CD1c-positive myeloid dendritic cell (primary cell): ENCODE data around the gene LGALS3BP.
"Not testable (repeated sequence)": the region's sequence is repeated elsewhere in the genome, so short reads cannot be mapped to it uniquely, and the experiment has no call there.

Source experiments
- DNase-seq: peaks from one replicate; pipeline ENCODE4 v3.0.0-alpha.2; 2016; ENCODE audit errors: extremely low spot score

Gene LGALS3BP, protein sequence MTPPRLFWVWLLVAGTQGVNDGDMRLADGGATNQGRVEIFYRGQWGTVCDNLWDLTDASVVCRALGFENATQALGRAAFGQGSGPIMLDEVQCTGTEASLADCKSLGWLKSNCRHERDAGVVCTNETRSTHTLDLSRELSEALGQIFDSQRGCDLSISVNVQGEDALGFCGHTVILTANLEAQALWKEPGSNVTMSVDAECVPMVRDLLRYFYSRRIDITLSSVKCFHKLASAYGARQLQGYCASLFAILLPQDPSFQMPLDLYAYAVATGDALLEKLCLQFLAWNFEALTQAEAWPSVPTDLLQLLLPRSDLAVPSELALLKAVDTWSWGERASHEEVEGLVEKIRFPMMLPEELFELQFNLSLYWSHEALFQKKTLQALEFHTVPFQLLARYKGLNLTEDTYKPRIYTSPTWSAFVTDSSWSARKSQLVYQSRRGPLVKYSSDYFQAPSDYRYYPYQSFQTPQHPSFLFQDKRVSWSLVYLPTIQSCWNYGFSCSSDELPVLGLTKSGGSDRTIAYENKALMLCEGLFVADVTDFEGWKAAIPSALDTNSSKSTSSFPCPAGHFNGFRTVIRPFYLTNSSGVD

DNA sequence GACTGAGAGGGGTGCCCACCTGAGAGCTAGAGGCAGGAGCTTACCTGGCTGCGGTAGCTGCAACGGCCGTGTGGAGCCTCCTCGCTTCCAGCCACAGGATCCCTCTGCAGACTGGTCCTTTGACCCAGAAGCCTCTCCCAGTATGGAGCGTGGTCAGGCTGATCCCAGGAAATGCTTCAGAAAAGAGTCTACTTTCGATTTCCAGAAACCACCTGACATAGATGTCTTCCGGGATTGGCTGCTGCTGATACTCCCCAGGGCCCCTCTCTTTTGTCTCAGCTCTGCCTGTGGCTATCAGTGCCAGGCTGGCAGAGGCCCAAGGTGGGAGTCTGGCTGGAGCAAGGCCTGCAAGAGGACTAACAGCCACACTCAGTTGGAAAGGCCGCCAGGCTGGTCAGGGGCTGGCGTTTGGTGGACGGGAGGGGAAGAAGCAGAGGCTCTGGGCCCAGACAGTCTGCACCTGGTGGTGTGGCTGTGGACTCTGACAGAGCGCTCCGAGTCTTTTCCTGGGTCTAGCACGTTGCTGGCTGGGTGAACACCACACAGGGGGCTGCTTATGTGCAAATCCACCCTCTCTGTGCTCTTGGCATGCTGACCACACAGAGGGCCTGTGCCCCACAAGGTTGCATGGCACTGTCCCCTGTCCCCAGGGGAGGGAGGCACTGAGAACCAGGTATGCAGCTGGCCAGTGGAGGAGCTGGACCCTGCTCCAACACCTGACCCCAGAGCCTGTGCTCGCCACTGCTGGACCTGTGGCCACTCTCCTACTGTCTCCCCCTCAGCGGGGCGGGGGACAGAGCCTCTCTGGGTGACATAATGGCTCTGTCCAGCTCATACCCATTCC lies at the start of gene LGALS3BP:
TSS of gene LGALS3BP (minus strand) at position 144 of the 844 bp plus-strand sequence. CDS start 2,732 bp downstream, outside the sequence.
- DNase-seq = no peak

DNA sequence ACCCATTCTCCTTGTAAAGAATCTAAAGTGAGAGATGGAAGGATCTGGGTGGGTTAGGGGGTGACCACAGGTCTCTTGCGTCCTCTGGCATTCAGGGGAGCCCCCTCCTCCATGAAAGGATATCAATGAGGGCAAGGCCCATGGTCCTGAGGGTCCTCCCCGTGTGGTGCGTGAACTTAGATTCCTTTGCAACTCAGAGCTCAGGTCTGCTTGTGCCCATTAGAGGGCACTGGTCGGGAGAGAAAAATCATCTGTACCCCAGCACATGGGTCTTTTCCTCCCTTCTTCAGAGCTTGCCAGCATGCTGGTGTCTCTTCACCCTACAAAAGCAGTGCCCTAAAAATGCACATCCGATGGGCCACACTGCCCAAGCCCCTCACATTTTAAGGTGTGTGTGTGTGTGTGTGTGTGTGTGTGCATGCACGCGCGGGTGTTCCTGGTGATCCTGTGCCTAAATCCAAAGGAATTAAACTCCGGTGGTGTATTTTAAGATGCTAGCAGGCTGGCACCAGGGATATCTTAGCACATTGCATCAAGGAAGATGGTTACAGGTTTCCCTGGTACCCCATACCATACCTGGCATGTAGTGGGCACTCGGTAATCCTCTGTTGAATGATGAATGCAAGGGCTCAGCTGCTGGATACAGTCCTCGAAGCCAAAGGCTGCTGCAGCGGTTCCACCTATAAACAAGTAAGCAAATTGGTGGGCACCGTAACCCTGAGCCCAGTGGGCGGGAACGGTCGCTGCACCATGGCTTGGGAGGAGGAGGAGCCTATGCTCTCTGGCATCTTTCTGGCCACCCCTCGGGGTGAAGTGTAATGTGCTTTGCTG lies 49.0 kb upstream of the LGALS3BP start:
- DNase-seq = no peak

DNA sequence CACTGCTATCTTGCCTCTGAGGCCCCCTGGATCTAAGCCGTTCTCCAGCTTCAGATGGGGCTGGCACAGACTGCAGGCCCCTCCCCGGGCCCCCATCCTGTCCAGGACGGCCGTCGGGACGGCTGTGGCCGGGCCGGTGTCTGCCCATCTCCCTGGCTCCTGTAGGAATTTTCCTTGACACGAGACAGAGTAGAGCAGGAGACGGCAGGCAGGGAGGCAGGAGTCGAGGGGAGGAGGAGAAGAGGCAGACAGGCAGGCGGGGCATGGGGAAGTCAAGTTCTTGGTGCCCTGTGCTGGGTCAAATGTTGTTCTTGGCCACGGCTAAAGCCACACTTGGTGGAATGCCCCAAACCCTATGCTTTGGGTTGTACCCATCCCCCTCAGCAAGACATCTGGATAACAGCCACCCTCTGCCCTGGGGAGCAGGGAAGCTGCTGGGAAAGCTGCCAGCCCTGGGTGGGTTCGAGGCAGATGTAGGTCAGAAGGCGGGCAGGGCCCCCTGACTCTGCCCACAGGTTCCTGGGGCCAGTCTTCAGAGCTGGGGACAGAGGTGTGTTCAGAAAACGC lies 48.3 kb upstream of the LGALS3BP start:
- DNase-seq = no peak

DNA sequence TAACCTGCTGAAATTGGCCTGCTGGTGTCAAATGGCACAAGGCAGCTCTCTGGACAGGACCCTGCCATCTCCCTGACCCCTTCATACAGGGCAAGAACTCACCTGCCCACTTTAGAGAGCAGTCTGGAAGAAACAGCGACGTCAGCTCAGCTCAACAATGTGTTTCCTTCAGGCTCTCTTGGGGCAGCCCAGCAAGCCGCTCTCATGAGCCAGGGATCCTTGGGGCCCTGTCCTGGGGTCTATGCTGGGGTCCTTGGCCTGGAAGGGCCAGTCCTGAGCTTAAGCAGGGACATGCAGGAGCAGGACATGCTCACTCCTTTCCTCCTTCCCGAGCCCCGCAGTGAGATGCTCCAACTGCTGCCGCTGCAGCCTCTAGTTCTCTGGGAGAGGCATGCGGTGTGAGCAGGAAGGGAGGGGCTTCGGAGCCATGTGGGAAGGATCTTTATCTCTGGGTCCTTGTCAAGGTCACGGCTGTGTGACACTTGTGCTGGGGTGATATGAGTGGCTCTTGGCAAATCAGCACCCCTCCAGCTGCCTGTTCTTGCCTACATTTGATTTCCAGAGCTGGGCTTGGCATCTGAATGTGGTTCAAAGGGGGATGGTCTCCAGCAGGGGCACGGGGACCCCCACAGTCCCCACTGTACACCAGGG lies 47.7 kb upstream of the LGALS3BP start:
- no peak for DNase-seq

DNA sequence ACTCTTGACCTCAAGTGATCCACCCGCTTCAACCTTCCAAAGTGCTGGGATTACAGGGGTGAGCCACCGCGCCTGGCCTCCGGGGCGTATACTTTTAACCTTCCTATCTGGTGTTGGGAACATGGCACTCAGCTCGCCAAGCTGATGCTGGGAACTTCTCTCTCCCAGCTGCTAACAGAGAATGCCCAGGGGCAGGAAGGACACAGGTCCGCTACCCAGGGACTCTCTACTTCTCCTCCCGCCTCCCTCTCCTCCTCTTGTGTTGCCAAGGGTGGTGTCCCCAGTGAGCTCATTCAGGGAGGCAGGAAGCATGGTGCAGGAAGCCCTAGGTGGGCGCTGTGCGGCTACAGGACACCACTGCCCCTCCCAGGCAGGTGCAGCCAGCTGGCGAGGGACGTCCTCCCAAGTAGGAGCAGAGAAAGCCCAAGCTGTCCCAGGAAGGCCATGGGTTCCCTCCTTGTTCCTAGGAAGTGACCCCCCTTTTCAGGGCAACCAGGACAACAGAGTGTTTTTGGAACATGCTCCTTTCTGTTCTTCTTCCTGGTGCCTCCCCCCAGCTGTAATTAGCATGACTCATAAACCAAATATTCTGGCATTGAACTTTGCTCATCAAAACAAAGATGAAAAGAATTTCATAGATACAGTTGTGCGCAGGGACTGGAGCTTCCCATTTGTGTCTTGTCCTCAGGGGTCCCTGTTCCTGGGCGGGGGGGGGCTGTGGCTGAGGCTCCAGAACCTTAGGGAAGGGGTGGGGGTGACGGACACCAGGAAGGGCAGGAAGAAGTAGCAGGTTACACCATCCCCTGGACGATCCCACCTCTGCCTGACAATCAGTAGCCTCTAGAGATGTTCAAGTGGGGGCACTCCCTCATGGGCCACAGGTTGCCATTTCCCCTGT lies 46.9 kb upstream of the LGALS3BP start:
- DNase-seq = no peak

DNA sequence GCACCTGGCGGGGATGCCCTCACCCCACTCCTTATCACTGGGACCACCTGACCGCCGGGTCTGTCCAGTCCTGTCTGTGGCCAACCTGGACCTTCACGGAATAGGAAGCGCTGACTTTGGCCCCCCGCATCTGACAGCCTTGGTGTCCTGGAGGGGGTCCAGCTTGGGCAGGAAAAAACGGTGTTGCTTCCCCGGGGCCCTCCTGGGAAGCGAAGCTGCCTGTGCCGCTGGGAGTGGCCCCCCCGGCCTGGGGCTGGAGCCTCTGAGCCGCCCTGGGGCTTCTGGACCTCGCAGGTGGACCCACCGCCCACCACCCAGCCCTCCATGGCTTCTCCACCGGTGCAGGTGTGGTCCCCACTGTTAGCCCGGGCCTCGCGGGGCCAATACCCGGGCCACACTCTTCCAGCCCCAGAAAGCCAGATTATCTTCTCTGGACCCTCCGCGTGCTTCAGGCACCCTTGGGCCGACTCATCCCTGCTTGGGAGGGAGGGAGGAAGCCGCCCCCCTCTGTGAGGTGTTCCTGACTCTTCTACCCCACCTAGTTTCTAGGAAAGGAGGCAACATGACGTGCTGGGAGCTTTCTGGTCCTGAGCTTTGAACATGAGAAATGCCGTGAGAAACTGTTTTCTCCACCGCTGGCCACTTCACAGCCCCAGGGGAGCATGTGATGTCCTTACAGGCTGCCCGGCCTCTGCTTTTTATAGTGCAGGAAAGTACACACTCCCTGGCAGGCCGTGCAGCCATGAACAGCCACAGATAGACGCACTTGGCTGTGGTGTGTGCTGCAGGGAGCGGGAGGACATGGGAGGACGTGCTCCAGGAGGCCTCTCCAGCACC lies 45.4 kb upstream of the LGALS3BP start:
- no peak for DNase-seq

DNA sequence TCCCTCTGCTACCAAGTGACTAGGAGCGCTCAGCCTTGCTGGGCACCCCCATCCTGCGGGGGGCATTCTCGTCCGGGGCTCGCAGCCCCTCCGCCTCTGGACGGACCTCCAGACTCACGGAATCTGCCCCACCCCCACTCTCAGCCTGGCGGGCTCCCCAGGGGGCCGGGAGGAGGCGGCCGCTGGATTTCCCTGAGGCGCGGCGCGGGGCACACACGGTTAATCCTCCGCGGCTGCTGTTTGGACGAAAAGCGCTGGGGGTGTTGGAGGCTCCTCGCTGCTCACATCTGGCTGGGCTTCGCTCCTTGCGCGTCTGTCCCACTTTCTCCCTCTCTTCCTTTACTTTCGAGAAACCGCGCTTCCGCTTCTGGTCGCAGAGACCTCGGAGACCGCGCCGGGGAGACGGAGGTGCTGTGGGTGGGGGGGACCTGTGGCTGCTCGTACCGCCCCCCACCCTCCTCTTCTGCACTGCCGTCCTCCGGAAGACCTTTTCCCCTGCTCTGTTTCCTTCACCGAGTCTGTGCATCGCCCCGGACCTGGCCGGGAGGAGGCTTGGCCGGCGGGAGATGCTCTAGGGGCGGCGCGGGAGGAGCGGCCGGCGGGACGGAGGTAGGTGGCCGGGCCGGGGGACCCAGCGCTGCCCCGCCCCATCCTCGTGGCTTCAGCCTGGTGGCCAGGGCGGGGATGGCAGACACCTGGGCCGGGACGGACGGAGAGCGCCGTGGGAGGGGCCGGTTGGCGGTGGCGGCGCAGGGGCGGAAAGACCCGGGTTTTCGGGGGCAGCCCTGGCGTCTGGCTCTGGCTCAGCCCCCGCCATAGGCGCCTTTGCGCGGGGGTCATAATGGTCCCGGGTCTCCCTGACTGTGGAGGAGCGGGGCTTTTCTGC lies 44.4 kb upstream of the LGALS3BP start, which contains the start of gene C1QTNF1:
TSS of gene C1QTNF1 (plus strand) at position 284 of the 886 bp plus-strand sequence. CDS start 19,800 bp downstream, outside the sequence.
- DNase-seq = peak; percentile 22

DNA sequence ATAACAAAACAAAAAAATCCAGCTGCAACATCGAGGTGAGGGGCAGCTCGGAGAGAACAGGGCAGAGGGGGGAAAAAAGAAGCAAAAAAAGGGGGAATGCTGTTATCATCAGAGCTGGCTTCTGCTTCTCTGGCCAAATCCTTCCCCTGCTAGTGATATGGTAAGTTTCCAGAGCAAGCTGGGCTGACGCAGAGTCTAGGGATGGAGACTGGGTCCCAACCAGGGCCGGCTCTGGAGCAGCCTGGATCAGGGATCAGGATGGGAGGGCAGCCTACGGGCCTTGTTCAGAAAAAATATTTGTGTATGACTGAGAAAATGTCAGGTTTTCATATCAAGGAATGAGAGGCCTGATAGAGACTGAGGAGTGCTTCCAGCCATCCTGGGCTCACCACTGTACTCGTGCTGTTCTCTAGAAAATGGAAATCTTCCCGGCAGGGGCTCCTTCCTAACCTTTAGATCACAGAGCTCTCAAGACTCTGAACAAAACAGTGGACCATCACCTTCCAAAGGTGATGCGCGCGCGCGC lies 43.5 kb upstream of the LGALS3BP start:
- no peak for DNase-seq

DNA sequence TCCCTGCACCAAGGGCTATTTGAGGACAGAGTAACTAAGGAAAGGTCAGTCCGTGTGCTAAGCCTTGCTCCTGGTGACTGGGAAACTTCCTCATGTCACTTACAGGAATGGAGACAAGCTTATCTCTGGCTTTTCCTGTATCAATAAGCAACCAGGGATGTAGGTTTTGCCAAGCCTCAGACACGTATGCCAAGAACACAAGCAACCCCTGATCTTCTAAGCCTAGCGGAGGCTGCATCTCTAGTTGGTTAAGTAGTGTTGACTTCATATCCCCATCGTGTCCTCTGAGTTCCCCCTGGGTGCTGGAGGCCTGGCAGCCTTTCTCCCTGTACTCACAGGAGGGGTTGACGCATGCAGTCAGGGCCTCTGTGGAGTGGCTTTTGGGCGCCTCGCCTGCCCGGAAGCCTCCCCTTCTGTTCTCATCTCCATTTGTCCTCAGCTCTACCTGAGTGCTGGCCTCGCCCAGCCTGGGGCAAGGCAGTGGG lies 42.8 kb upstream of the LGALS3BP start:
- no peak for DNase-seq

DNA sequence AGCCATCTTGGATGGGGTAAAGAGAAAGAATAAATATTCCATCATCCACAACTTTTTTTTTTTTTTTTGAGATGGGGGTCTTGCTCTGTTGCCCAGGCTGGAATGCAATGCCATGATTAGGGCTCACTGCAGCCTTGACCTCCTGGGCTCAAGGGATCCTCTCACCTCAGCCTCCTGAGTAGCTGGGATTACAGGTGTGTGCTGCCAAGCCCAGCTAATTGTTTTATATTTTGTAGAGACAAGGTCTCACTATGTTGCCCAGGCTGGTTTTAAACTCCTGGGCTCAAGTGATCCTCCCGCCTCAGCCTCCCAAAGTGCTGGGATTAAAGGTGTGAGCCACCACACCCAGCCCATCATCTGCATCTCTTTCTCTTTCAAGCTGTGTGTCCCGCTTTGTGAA lies 42.2 kb upstream of the LGALS3BP start:
- not testable (repeated sequence) for DNase-seq

DNA sequence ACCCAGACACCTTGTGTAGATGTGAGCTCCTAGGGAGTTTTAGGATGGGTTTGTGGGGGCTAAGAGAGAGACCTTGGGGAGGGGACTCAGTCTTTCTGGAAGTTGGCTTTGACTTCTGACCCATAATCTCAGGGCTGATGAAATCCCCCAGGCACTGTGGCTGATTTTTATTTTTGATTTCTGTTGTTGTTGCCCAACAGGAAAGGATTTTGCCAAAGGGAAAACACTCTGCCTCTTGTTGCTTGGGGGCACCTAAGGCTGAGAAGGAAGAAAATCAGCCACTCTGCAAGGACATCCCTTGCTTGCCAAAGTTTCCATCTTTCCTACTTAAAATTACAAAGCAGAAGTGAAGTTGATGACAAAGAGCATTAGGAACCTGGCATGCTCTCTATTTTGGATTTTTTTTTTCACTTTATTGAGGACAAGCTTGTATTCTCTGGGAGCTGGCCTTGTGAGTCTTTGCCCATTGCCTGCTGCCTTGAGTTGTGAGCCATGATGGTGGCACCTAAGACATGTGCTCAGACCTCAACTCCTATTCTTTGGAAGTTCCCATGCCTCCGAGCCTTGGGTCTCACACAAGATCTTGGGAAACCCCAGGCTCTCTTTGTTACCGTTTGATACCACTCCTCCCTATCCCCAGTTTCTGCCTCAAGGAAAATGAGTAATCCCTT lies 41.0 kb upstream of the LGALS3BP start:
- no peak for DNase-seq

DNA sequence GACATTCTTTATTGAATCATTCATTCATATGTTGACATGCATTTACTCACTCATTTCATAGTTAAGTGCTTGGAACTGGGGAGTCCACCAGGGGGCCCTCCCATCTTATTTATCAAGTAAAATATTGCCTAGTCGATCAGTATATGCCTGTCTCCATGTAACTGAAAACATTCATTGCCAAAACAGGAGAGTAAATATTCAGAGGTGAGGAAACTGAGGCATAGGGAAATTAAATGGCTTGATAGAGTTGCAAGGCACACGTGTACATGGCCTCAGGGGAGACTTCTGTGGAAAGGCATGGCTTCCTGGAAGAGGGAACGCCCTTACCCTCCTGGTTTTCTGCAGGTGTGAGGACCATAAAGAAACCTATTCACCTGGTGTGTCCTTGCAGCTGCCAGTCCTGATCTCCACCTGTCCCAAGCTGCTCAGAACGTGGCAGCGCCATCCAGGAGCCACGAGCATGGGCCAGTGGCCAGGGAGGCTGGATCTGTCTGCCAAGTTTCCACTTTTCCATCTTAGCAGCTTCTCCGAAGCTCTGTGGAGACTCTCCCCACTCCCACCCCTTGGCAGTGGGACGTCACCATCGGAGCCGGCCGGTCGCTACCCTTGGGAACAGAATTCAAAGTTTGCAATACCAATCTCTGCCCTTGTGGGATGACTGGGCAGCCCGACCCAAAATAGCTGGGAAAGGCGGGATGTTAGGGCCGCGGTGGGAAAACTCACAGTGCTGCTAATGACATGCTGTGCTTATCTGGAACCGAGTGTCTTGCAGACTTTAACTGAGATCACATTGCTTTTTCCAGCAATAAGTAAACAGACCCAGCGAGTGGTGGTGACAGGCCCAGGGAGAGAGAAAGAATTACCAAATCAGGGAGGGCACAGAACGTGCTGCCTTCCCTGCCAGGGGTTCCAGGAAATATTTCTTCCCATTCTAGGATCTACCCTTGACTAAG lies 40.2 kb upstream of the LGALS3BP start:
- DNase-seq = peak; percentile 67

DNA sequence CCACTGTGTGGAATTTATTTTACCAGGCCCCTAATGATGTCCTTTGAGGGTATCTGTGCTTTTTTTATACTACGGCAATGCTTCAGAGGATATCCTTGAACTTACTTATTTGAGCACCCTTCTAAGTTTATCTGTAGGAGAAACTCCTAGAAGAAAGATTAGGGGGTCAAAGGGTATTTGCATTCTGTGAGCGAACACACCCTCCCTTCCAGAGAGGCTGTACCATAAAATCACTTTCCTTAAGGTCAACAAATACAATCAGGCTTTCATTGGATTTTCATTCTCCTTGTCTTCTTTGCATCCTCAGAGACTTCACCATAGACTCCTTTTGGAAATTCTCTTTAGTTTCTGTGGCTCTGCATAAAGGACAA lies 39.5 kb upstream of the LGALS3BP start:
- DNase-seq = no peak

DNA sequence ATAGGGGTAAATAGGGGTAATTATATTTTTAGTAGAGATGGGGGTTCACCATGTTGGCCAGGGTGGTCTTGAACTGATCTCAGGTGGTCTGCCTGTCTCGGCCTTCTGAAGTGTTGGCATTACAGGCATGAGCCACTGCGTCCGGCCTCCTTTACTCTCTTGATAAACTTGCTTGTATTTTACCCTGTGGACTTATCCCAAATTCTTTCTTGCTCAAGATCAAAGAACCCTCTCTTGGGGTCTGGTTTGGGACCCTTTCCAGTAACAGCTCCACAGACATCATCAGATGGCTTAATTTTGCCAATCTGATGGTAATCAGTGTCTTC lies 38.6 kb upstream of the LGALS3BP start:
- no peak for DNase-seq

DNA sequence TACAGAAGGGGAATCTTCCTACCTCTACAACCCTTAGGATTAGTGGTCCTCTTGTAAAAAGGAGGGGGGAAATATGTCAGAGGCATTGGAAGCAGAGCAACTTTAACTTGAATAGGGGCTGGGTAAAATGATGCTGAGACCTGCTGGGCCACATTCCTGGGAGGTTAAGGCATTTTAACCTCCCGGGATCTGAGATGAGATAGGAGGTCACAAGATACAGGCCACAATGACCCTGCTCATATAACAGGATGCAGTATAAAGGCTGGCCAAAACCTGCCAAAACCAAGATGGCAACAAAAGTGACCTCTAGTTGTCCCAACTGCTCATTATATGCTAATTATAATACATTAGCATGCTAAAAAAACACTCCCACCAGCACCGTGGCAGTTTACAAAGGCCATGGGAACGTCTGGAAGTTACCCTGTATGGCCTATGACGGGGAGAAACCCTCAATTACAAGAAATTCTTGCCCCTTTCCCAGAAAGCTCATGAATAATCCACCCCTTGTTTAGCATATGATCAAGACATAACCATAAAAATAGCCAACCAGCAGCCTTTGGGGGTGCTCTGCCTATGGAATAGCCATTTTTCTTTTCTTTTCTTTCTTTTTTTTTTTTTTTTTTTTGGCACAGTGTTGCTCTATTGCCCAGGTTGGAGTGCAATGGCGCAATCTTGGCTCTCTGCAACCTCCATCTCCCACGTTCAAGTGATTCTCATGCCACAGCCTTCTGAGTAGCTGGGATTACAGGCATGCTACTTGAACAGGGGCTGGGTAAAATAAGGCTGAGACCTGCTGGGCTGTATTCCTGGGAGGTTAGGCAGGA lies 38.0 kb upstream of the LGALS3BP start:
- DNase-seq = no peak
